Activated naive CD4-positive, alpha-beta T cell (primary cell): ENCODE measurements around the gene ATP6V1G3.
"Not testable (repeated sequence)": the region's sequence is repeated elsewhere in the genome, so short reads cannot be mapped to it uniquely, and the experiment has no call there.

Source experiments
- DNase-seq, 4 experiments: peaks; one replicate each; lab custom pipeline; 2025; lab: John Stamatoyannopoulos, UW

The ATP6V1G3 gene

DNA sequence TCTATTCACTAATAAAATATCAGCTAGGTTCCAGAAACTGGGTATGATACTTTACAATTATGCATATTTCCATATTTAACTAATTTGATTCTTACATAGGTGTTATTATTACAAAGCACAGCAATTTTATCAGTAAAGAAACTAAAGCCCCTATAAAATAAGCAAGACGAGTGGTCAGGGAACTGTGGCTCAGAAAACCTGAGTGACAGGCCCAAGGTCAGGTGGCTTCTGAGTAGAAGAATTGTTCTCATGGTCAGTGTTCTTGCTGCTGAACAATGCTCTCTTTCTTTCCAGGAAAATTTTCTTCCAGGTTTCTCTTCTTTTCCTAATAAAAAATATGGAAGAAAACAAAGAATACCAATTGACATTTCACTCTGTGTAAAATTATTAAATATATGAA is 2.2 kb upstream of the ATP6V1G3 start:
- no peak for DNase-seq

DNA sequence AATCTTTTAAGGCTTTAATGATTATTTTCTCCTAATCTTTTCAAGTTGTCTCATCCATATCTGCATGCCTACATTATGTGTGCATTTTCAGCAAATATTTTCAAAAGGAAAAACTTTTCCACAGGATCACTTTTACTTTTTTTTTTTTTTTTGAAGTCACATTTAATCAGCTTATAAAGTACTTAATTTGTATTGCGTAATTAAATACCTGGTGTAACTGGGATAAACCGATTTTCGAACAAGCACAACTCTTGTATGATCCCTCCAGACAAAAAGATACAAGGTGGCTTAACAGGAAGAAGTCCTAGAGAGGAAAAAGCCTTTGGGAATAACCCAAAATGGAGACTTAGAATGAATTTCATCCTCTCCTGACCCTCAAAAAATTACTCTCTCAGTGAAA is 1.3 kb upstream of the ATP6V1G3 start:
- DNase-seq, result no peak

DNA sequence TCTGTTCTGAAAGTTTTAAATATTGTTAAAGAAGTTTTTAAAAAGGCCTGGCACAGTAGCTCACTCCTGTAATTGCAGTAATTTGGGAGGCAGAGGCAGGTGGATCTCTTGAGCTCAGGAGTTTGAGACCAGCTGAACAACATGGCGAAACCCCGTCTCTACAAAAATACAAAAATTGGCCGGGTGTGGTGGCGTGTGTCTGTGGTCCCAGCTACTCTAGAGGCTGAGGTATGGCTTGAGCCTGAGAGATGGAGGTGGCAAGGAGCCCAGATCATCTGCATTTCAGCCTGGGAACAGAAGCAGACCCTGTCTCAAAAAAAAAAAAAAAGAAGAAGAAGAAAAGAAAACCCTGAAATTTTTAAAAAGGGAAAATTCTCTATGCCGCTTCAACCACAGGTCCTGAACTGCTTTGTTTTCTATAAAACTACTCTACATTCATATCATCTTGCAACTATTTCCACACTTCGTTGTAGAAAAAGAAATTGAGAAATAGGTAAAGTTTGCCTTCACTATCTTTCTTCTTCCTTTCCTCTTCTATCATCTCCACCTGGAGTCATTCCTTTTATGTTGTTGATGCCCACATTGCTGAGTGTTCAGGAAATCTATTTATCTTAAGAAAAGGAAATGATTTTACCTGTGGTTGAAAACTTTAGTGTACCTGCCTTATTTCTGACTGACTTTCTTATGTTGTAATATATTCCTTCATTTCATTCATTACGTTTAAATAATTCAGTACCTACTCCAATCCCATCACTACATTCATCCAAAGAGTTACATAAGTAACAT is 1.7 kb downstream of the ATP6V1G3 start:
- no peak for DNase-seq

DNA sequence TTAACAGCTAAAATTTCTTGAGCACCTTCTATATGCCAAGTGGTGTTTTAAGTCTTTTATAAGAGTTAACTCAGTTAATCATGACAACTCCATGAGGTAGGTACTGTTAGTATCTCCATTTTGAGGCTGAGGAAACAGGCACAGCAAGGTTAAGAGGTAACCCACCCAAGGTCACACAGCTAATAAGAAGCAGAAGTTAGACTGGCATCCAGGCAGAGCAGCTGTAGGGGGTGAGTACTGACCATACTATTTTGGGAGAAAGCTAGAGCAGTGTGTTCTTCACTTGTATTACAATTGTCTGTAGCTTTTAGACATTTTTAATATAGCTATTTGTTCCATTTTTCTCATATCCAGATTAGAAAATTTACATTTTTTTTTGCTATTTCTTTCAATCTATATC is 4.8 kb downstream of the ATP6V1G3 start:
- DNase-seq, result no peak

DNA sequence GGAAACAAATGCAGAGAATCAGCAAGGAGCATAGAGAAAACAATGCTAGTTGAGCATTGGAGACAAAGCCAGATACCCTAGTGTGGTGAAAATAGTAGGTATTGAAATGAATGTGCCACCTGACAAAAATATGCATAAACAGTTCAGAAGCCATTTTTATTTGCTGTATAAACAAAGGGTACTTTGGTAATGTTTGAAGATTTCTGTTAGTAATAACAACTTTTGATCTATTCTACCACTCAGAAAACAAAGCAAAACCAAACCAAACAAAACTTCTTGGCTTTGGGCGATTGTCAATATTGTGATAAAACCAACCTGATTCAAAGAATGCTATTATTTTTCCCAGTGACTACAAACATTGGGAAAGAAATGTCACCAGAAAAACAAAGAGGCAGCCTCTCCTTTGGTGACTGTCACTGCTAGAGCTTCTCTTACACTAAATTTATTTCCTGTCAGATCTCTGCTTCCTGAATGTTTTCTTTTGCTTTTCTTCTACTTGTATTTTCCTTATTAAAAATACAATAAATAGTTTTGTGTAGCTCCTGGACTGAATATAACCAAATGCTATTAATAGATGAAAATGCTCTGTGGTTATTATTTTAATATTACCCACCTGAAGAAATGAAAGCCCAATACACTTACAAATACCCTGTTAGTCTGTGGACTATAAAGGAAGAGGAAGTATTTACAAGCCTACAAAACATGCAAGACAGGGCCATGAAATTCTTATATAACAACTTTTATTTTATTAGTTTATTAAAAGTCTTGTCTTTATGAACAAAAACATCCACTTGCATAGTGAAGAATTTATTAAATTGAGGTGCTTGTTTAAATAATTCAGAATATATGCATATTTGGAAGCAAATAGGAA is 5.7 kb downstream of the ATP6V1G3 start:
- DNase-seq, result no peak

DNA sequence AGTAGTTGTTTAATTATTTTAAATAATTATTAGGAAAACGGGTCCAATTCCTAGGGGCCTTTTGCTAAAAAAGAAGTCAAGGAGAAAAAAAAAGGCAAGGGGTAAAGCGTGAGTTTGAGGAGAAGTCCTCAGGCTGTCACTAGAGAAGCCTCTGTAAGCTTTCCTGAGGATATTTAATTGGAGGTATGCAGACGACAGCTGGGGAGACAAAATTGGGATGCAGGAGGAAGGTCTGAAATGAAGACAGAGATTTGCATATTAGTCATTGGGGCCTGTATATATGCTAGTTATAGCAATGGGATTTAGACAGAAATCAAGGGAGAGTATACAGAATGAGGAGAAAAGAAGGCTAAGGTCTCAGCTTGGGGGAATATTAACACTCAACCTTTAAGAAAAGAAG is 8.6 kb downstream of the ATP6V1G3 start:
- no peak for DNase-seq

DNA sequence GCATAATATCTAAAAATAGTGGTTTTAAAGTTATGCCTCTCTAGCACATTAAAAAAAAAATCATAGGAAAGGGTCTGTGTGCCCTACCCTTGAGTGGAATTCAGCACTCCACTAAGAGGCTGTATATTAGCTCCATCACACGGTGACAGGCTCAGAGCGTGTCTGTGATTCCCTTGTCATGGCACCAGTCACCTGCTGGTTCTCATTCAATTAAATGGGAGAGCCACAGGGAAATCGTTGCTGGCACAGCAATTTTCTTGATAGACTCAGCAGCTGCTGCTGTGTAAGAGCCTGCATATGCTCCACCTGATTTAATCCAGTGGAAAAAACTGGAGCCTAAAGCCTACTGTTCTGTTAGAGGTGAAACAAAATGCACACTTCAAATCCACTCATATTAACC is 9.5 kb downstream of the ATP6V1G3 start:
- DNase-seq, result no peak

DNA sequence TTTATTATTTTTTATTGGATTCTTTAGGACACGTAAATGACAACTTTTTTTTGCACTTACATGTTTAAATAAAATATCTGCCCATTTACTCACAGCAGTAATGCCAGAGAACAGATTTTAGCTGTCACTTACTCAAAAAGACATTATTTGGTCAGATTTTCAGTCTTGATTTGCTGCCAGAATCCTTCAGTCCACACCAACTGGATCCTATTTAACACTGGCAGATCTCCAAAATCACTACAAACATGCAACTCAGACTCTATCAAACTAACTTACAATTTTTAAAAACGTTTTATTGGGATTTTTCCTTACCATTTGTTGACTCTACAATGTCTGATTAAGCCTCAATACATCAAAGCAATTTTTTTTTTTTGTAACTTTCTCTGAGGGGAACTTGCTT is 11.1 kb downstream of the ATP6V1G3 start:
- no peak for DNase-seq

DNA sequence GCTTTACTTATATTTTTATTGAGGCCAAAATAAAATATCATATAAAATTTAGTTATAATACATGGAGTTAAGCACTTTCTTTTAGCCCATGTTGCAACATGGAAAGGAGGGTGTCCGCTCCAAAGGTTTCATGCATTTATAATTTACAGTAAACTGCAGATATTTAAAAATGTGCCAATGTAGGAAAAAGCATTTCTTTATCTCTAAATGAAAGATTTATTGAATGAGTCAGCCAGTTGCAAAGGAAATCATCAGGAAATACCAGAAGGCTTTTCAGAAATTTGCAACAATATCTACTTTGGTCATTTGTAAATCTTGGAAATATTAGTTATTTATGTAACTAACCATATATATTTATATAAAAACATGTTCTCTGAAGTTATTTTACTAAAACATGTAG is 12.1 kb downstream of the ATP6V1G3 start:
- no peak for DNase-seq

DNA sequence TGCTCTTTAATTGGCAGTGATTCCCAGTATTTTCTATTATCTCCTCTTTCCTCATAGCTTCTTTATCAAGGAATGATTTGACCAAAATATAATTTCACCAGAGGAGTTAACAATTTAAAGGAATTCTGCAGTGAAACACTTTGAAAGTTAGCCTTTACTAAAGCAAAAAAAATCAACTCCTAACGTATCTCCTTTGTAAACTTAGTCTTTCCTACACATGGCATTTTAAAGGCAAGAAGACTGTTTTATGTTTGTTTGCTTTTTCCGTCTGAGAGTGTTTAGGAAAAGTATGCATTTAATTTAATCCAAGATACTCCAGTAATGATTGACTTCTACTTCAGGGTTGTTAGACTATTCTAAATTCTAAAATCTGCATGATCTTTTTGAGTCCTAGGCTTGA is 15.9 kb downstream of the ATP6V1G3 start:
- DNase-seq, result no peak

DNA sequence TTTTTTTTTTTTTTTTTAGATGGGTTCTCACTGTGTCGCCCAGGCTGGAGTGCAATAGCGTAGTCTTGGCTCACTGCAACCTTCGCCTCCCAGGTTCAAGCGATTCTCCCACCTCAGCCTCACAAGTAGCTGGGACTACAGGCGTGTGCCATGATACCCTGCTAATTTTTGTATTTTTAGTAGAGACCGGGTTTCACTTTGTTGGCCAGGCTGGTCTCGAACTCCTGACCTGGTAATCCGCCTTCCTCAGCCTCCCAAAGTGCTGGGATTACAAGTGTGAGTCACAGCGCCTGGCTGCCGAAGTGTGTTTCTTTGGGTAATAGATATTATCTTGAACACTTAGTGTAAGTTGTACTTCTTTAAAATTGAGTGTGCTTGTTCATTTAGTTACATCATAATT is 16.4 kb downstream of the ATP6V1G3 start:
- DNase-seq, result not testable (repeated sequence)

DNA sequence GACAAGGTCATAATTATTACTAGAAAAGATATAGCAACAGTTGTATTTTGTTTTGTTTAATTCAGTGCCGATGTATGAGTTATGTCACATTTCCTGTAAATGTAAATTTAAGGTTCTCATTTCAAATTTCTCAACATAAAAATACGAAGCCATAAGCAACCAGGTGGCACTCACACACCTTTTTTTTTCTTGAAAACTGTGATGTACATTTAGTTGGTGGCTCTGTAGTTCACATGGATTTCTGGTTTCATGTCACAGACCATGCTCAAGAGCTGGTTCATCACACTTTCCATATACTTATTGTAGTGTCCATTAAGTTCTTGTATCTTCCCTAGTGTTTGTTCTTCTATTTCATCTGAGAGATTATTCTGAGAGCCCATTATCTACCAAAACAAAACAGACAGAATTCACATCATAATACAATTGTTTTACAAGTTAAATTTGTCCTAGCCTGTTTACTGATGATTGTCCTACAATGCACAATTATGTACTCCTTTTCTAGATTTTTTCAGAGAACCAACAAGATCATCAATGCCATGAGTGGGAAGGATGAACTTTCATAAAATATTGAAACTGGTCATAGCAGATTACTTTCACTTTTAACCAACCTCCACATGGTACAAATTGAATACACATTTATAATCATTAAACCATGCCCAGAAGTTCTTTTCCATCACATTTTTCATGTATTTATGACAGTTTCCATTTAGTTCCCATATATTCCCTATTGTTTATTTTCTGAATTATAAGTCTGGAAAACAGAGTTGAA is 17.1 kb downstream of the ATP6V1G3 start:
- no peak for DNase-seq

DNA sequence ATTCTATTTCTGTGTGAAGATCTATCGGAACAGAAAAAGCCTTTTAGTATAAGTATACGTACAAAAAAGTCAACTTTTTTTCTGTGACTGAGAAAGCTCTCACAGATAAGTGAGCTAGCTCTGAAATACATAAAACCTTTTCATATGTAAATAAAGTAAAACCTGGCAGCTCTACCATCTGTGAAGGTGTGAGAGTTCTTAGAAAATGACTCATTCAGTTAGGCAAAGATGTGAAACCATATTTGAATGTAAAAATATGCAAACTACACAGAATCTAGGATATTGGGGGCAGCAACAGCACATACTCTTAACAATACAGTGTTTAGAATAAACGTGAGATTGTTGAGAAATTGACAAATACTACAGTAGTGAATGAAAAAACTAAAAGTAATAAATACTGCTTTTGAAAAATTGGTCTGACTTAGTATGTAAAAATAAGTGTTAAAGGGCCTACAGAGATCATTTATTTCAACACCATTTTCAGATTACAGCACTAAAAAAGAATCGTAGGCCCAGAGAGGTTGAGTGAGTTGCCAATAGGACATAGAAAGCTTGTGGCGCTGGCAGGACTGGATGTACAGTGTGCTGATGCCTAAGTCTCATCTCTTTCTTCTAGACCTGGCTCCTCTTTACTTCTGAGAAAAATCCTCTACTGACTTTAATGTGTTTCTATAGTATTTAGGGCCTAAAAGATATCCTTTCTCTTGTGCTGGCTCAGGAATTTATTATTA is 19.8 kb downstream of the ATP6V1G3 start:
- DNase-seq, result no peak

DNA sequence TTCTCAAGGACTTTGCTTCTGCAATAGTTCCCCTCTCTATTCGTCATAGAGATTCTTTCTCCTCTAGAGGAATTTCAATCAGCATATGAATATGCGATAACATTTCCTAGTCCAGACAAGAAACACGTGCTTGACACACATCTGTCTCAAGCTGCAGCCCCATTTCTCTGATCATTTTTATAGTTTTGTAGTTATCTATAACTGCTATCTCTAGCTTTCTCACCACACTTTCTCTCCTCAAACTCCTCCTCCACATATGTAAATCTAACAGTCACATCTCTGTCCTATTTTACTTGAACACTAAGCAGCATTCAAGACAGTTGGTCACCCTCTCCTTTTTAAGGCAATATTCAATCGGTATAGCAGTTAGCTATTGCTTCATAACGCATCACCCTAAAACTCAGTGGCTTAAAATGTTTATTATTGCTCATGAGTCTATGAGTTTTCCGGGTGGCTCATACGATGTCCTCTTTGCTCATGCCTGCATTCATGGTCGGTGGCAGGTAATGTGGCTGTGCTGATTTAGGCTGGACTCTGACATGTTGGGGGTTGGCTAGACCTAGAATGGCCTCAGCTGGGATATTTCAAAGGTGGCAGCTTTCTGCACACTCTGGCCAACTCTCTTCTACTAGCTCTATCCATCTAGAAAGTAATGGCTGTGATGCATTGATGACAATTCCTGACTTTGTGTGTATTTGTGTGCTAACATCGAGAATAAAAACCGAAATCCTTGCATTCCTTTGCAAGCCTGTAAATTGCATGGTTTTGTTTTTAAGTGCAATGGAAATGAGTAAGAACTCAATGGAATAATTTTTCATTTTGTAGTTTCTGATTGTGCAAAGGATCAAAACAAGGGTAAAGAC is 20.6 kb downstream of the ATP6V1G3 start:
- no peak for DNase-seq

DNA sequence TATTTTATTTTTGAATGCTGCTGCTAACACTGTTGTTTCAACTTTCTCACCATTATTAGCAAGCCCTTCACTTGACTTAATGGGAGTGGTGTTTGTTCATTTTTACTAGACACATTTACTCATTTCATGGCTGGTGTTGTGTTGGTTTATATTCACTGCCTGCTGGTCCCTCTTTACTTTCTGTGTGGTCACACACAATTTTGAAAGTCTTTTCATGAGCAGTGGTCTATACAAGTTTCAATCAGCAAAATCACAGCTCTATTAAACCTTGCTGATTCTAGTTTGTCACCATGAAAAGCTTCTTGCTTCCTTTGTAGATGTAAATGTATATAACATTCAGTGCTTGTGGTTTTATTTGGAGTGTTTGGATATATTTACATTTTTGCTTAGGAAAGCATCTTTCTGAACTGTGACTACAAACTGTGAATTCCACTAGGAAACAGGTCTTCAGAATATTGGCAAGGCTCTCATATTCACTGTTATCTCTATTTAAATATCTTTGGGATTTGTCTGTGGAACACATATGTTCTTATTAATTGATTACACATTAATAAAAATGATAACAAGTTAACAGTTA is 22.8 kb downstream of the ATP6V1G3 start:
- no peak for DNase-seq

DNA sequence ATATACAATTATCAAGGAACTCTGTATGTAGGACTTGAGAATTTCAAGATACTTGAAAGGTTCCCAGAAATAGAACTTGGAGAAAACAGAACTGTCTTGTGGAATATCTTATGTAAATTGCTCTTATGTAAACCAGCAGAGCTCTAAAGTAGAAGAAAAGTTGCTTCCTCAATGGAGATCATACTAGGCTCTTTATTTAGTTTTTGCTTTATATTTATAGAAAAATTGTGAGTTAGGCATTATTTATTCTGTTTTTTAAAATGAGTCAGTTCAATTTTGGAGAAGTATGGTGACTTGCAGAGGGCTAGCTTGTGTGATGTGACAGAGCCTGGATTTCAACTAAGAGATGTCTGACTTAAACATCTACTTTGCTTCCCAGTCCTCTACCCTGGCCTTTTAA is 40.4 kb downstream of the ATP6V1G3 start:
- DNase-seq, result no peak

DNA sequence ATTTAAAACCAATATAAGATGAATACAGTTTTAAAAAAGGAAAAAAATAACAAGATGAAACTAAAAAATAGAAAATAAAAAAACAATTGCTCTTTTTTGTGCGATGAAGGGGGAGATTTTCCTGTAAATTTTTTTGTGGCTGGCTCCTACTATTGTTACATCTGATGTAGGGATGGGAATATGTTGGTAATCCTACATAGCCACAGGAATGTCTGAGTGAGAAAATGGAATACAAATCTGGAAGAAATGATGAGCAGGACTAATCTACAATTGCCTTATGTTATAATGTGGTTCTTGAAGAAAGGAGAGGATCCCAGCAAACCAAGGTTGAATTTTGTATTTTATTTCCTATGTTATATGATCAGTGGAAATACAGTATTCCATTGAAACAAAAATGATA is 40.9 kb downstream of the ATP6V1G3 start:
- DNase-seq, result no peak

DNA sequence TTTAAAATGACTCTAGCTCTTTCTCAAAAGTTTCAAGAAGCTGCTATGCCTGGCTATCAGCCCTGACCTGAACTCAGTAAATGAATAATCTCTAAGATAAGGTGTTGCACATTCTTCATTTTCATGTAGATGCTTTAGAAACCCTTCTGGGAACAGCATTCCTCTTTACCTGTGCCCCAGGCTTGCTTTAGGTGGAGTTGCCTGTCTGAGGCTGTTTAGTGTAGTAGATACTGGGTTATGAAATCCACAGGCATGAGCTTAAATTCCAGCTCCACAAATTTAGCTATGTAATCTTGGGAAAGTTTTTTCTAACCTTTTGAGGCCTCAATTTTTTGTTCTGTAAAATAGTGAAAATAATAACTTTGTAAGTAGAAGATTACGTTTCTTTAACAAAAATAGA is 41.6 kb downstream of the ATP6V1G3 start:
- no peak for DNase-seq

DNA sequence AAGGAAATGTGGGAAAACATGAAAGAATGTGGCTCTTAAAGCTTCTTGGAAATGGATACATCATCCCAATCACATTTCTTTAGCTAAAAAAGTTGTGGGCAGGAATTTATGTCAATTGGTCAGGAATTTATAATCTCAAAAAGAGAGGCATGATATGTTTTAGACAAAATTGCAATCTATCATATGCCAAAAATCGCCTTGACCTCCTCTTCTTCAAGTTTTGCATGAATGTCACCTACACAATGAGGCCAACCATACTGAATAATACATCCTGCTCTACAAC is 42.4 kb downstream of the ATP6V1G3 start:
- no peak for DNase-seq

DNA sequence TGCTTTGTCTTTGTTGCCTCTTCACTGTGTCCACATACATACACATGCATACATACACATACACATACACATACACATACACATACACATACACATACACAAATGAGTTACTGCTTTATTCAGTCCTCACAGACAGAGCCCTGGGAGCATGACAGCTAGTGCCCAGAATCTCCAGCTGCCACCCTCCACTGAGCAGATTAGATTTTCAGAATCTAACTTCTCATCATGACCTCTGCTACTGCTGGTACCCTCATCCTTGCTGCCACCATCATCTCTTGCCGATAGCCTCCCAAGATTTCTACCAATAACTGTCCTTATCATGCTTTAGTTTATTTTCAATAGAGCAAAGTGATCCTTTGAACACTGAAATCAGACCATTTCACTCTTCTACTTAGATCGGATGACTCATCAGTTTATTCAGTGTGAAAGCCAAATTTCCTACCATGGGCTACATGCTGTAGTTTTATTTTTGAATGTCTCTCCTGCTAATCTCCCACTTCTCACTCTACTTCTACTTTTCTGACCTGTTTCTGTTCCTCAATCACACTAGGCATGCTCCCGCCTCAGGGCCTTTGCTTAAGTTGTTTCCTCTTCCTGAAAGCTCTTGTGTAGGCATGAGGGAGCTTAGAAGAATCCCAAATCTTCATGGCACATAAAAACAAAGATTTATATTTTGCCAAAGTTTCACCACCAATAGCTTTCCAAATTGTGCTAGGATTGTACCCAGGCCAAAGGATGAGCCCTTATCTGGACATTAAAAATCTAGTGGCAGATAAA is 43.0 kb downstream of the ATP6V1G3 start:
- DNase-seq, result no peak
